Effector memory CD8-positive, alpha-beta T cell (primary cell): ENCODE data around the gene TMEM87B.

Experiments used
- ATAC-seq: fragments of 150-1000 bp; cut with Tn5 transposase; replicated peaks from 2 replicates; pipeline ENCODE4 v1.10.0; 2021; ENCODE audit warnings: mild to moderate bottlenecking, moderate library complexity
- DNase-seq, 3 experiments: peaks; one replicate each; pipeline ENCODE4 v3.0.0; 2021
- H3K27ac Mint-ChIP-seq, 2 donors: one replicate each; pipeline ENCODE4 v1.8.0; 2022; ENCODE audit warnings: mild to moderate bottlenecking in 2 of 2, mixed read lengths in 2 of 2, moderate library complexity in 2 of 2
- H3K27me3 Mint-ChIP-seq, 2 donors: one replicate each; pipeline ENCODE4 v1.8.0; 2022; ENCODE audit warnings: mixed read lengths in 2 of 2
- H3K36me3 Mint-ChIP-seq: one replicate; pipeline ENCODE4 v1.8.0; 2022; ENCODE audit warnings: mild to moderate bottlenecking, moderate library complexity, mixed read lengths; ENCODE audit not compliant: insufficient read depth
- H3K4me1 Mint-ChIP-seq, 2 donors: one replicate each; pipeline ENCODE4 v1.8.0; 2022; ENCODE audit warnings: low read depth in 2 of 2, mixed read lengths in 2 of 2
- H3K4me3 Mint-ChIP-seq, 2 donors: one replicate each; pipeline ENCODE4 v1.8.0; 2022; ENCODE audit warnings: mild to moderate bottlenecking in 2 of 2, mixed read lengths in 2 of 2, moderate library complexity in 2 of 2
- H3K9me3 Mint-ChIP-seq, 2 donors: one replicate each; pipeline ENCODE4 v1.8.0; 2022; ENCODE audit warnings: mixed read lengths in 2 of 2

TMEM87B gene

DNA sequence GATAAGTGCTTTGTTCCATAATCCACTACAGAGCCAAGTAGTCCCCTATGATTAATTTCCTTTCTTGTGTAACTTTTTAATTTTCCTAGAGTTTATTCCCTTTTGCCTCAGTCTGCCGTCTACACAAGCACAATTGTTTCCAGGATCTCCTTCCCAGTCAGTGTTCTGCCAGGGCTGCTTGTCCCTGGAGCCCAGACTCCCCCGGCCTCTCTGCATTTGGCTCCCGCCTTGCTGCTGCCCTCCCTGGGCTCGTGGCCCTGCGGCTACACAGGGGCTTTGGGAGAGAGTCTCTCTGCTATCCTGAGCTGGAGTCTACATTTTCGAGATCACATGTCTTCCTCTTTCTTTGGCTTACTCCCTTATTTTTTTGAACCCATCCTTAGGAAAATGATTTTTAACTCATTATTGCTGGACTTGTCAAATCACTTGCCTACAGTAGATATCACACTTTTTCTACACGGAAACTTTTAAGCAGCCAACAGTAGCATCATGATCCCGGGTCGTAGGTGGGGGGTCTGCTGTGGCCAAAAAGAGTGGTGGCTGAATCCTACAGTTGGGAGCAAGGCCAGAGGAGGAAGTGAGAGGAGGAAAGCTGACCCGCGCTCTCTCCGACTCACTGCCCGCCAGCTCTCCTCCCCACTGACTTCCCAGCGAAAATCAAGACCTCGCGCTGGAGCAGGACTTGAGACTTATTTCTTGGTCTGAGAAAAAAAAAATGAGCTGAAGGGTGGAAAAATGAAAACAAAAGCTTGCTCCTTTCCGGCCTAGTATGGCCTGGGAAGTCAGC lies 92.5 kb downstream of the TMEM87B start:
- Mint-ChIP-seq H3K27ac (no peak overlapping the region), H3K27me3 (peaks cover 27 to 39% of the 10 kb centered on the region in 2 donors), H3K9me3 (no peaks in the 10 kb centered on the region), H3K4me1 (peaks cover 0 to 2% of the 10 kb centered on the region in 2 donors), H3K4me3 (no peak overlapping the region), H3K36me3 (no peaks in the 10 kb centered on the region)
- ATAC-seq (no peak), DNase-seq (no peak)

DNA sequence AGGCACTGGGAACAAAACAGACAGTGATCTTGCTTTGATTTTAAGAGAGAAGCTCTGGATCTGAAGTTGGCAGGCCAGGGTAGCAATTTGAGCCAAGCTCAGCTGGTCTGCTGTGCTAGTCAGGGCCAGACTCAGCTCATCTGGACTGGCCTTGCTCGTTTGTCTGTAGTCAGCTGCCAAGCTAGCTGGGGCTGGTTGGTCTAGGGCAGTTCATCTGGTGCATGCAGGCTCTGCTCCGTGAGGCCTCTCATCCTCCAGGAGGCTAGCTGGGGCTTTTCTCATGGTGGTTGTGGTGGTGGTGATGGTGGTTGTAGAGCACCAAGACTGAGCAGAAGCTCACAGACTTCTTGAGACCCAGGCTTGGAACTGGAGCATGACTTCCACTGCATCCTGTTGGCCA lies 93.4 kb downstream of the TMEM87B start:
- peak overlapping the region in 1 of 2 donors; percentile 42 for H3K27ac Mint-ChIP-seq
- no peaks in the 10 kb centered on the region for H3K36me3 Mint-ChIP-seq
- H3K4me1 Mint-ChIP-seq: peaks cover 0 to 2% of the 10 kb centered on the region in 2 donors
- H3K27me3 Mint-ChIP-seq: peaks cover 19 to 34% of the 10 kb centered on the region in 2 donors
- DNase-seq (no peak), ATAC-seq (no peak)
- no peak overlapping the region for H3K4me3 Mint-ChIP-seq
- no peaks in the 10 kb centered on the region for H3K9me3 Mint-ChIP-seq

DNA sequence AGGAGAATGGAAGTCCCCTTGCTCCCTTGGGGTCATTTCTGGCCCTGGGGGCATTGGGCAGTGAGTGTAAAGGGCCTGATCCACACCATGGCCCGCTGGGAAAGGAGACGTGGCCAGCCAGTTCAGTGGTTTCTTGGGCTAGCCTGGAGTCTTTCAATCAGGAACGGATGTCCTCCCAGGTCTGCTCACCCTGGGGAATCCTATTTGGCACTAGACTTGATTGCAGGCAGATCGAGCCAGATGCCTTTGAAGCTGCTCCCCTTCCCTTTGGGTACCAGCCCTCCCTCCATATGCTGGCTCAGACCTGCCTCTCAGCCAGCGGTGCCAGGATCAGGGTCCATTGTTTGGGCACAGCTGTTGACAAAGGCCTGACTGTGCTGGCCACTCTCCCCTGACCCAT lies 94.1 kb downstream of the TMEM87B start:
- H3K27ac Mint-ChIP-seq: no peak overlapping the region
- ATAC-seq: no peak
- H3K9me3 Mint-ChIP-seq: no peaks in the 10 kb centered on the region

DNA sequence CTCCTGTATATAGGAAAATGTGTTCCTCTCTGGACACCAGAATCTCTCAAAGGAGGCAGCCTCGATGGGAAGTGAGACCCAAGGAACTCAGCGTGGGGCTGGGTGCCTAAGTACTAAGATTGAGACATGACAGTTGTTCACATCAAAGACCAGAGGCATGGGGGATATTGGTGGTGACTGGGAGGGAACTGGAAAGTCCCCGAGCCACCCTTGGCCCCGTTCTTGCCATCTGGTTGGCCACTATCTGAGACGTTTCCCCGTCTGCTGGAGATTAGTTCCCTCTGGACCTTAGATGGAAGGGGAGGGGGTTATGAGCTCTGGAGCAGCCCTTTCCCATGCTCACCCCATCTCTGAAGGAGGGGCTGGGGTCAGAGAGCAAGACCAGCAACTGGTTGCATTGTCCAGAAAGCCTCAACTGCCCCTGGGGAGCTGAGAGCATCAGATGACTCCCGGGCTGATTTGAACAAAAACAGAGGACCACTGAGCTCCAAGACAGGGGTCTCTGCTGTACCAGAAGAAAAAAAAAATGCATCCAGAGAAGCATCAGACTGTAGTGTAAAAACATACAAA lies 94.9 kb downstream of the TMEM87B start:
- peak overlapping the region in 1 of 2 donors; percentile 6 for H3K27ac Mint-ChIP-seq
- peaks cover 0 to 2% of the 10 kb centered on the region in 2 donors for H3K4me1 Mint-ChIP-seq
- peaks cover 13 to 34% of the 10 kb centered on the region in 2 donors for H3K27me3 Mint-ChIP-seq
- H3K36me3 Mint-ChIP-seq: no peaks in the 10 kb centered on the region
- H3K4me3 Mint-ChIP-seq: no peak overlapping the region
- no peaks in the 10 kb centered on the region for H3K9me3 Mint-ChIP-seq
- no peak for ATAC-seq
- DNase-seq: no peak

More for the DNA sequence above, 94.1 kb downstream of the TMEM87B start:
- Mint-ChIP-seq H3K4me3 (no peak overlapping the region), H3K27me3 (peaks cover 13 to 34% of the 10 kb centered on the region in 2 donors), H3K36me3 (no peaks in the 10 kb centered on the region), H3K4me1 (peaks cover 0 to 2% of the 10 kb centered on the region in 2 donors)
- DNase-seq: no peak

DNA sequence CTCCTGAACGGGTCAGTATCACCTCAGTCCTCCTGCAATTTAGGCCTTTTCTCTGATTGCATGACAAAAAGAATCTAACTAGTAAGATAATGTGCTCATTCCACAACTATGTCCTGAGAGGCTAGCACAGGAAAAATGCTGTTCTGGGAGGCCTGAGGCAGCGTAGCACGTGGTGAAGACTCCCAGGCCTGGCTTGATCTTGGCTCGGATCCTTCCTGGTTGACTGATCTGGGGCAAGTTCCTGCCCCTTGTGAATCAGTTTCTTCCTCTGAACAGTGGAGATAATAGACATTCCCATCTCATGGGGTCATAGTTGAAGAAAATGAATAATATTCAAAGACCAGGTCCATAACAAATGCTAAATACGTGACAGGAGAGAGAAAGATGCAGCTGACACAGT lies 95.4 kb downstream of the TMEM87B start:
- H3K27ac Mint-ChIP-seq: peak overlapping the region in 1 of 2 donors; percentile 6
- ATAC-seq: no peak

DNA sequence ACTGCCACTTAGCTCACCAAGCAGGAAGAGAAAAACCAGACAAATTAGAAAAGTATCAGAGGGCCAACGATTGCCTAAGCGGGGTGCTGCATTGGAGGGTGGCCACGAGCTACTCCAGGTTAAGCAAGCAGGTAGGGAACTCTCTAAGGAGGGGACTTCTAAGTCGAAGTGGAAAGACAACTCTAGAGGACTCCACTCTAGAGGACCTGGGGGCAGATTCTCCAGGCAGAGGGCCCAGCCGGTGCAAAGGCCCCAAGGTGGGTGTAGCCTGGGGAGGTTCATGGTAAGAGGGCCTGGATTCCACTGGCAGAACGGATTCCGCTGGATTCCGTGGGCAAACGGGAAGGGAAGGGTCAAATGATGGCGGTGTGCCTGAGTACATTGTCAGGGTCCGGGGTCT lies 95.8 kb downstream of the TMEM87B start:
- peaks cover 6 to 10% of the 10 kb centered on the region in 2 donors for H3K4me1 Mint-ChIP-seq
- DNase-seq (no peak), ATAC-seq (no peak)
- H3K4me3 Mint-ChIP-seq: no peak overlapping the region
- no peaks in the 10 kb centered on the region for H3K9me3 Mint-ChIP-seq
- peak overlapping the region in 1 of 2 donors; percentile 6 for H3K27ac Mint-ChIP-seq
- no peaks in the 10 kb centered on the region for H3K36me3 Mint-ChIP-seq
- H3K27me3 Mint-ChIP-seq: peaks cover 13 to 34% of the 10 kb centered on the region in 2 donors

More for the DNA sequence above, 95.4 kb downstream of the TMEM87B start:
- no peaks in the 10 kb centered on the region for H3K9me3 Mint-ChIP-seq
- H3K4me1 Mint-ChIP-seq: peaks cover 2 to 6% of the 10 kb centered on the region in 2 donors
- no peak overlapping the region for H3K4me3 Mint-ChIP-seq
- no peak for DNase-seq
- H3K27me3 Mint-ChIP-seq: peaks cover 13 to 34% of the 10 kb centered on the region in 2 donors
- H3K36me3 Mint-ChIP-seq: no peaks in the 10 kb centered on the region

DNA sequence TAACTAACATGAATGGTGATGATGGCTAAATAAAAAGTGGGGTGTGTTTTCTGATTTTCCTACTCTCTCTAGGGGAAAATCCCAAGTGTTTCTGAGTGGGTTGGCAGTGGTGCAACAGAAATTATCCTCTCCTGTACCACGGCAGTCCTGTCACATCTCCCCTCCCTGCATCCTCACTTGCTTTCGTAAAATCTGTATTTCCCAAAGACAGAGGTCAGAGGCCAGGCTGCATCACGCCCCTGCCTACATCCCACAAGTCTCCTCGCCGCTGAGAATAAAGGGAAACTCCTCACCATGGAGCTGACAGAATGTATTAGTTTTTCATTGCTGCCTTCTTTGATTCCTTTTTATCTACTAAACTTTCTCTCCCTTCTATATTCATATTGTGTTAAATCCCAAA lies 96.2 kb downstream of the TMEM87B start:
- Mint-ChIP-seq H3K4me1 (peaks cover 10 to 14% of the 10 kb centered on the region in 2 donors), H3K9me3 (no peaks in the 10 kb centered on the region), H3K27me3 (peaks cover 13 to 34% of the 10 kb centered on the region in 2 donors), H3K27ac (no peak overlapping the region), H3K36me3 (no peaks in the 10 kb centered on the region), H3K4me3 (no peak overlapping the region)
- ATAC-seq (no peak), DNase-seq (no peak)

DNA sequence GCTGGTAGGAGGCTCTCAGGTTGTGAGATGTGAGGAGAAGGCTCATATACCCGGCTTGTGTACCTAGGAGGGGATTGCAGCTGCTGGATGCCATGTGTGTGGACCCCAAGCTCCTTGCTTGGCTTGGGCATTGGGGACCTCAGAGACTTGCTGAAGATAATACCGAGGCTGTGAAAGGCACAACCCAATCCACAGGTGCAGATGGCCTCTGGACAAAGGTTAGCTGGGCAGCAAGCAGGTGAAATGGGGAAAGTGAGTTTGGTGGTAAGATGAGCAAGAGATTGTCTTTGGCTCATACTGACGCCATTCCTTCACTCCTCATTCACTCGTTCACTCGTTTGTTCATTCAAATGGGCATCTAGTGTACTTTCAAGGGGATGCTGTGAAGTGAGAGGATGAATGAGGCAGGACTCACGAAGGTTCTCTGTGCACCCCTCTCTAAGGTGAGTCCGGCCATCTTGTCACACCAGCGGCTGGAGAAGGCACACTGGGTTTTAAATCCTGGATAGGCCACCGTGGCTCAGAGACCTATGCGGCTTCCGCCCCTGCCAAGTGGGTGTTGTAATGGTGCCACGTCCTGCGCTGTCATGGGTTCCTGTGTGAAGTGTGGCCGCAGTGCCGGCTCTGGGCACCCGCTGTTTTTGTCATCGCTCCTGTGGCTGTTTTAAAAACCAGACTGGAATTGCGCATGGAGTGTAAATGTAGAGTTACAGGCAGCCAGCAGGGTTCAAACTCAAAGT lies 96.8 kb downstream of the TMEM87B start:
- H3K27me3 Mint-ChIP-seq: peaks cover 13 to 32% of the 10 kb centered on the region in 2 donors
- no peak overlapping the region for H3K4me3 Mint-ChIP-seq
- H3K4me1 Mint-ChIP-seq: peaks cover 15 to 20% of the 10 kb centered on the region in 2 donors
- H3K27ac Mint-ChIP-seq: no peak overlapping the region
- H3K9me3 Mint-ChIP-seq: no peaks in the 10 kb centered on the region
- ATAC-seq (no peak), DNase-seq (no peak)
- H3K36me3 Mint-ChIP-seq: no peaks in the 10 kb centered on the region

DNA sequence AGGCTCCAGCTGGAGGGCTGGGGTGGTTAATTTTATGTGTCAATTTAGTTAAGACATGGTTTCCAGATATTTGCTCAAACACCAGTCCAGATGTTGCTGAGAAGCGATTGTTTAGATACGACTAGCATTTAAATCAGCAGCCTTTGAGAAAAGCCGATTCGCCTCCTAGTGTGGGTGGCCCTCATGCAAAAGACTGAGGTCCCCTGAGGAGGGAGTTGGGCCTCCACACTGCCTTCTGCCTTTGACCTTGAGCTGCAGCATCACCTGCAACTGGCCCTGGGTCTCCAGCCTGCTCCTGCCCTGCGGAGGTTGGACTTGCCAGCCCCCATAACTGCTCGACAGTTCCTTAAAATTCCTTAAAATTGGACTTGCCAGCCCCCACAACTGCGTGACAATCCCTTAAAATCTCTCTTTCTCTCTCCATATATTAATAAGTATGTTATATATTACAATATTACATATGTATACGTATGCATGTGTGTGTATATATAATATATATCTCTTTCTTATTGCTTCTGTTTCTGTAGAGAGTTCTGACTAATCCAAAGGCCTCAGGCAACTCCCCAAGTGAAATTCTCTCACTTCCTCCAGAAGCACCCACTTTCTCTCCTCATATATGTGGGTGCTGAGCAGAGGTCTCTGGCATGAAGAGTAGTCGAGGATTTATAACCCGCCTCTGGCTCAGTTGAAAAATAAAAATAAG lies 97.6 kb downstream of the TMEM87B start:
- DNase-seq (no peak), ATAC-seq (no peak)
- H3K4me1 Mint-ChIP-seq: peaks cover 15 to 20% of the 10 kb centered on the region in 2 donors
- no peaks in the 10 kb centered on the region for H3K36me3 Mint-ChIP-seq
- no peak overlapping the region for H3K4me3 Mint-ChIP-seq
- no peak overlapping the region for H3K27ac Mint-ChIP-seq
- H3K27me3 Mint-ChIP-seq: peaks cover 5 to 24% of the 10 kb centered on the region in 2 donors
- no peaks in the 10 kb centered on the region for H3K9me3 Mint-ChIP-seq

DNA sequence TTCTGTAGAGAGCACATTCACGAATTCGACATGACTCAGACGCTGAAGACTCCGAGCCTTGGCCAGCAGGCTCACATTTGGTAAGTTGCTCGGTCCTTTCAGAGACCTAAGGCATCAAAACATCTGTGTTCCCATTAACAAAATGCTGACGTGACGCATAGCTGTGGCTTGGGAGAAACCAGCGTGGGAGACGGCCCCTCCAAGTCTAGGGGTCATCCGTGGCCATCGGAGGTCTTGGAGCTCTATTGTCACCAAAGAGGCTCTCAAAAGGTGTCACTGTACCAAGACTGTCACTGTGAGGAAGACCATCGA lies 98.1 kb downstream of the TMEM87B start:
- Mint-ChIP-seq H3K4me1 (peaks cover 15 to 20% of the 10 kb centered on the region in 2 donors), H3K4me3 (no peak overlapping the region), H3K27me3 (peaks cover 0 to 19% of the 10 kb centered on the region in 2 donors), H3K27ac (peak overlapping the region in 1 of 2 donors; percentile 41), H3K36me3 (no peaks in the 10 kb centered on the region), H3K9me3 (no peaks in the 10 kb centered on the region)
- DNase-seq (no peak), ATAC-seq (no peak)

DNA sequence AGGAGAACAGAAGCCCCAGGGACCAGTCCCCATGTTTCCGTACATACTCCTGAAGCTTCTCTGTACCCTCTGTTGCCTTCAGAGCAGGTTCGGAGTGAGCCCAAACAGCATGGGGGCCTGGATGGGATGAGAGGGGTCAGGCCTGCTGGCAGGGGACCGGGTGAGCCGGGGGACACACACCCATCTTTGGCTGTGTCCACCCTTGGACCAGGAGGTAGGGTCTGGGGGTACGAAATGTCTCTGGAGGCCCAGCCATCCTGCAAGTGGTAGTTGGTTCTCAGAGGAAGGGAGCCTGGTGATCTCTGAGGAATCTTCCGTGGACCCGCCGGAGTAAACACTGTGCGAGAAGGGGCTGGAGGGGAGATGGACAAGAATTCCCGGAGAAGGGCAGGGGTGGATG lies 98.4 kb downstream of the TMEM87B start:
- no peak for ATAC-seq
- peak overlapping the region in 1 of 2 donors; percentile 41 for H3K27ac Mint-ChIP-seq
- H3K9me3 Mint-ChIP-seq: no peaks in the 10 kb centered on the region

DNA sequence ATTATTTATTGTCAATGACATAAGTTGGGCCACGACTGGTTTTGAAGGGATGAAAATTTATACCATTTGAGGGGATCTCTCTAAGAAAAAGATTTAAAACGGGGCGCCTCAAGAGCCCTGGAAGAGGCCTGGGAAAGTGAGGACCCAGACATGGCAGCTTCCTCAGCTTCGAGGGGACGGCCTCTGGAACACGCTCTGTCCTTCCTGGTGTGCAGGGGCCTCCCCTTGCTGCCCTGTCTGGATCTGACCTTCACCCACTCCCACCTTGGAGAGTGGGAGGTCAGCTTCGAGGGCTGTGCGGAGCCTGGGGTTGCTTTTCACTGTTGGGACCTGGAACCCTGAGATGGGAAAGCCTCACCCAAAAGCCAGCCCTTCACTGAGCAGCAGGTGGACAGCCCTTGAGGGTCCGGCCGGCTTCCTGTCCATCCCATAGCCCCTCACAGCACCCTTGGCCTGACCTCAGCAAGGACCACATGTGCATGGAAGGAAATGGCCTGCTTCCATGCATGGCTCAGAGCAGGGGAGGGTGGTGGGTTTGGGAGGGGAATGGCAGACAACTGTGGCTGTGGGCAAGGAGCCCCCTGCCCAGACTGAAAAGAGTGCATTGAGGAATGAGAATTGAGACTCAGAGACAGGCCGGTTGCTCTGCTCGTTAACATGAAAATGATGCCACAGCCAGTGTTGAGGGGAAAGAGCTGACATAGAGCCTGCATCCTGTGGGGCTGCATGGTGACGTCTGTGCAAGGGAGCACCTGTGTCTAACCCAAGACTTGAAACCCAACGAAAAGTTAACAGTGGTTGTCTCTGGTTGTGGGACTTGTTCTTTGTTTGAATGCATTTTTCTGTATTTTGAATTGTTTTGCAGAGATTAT lies 99.4 kb downstream of the TMEM87B start:
- peak; percentile 54 for ATAC-seq
- Mint-ChIP-seq H3K36me3 (no peaks in the 10 kb centered on the region), H3K9me3 (no peaks in the 10 kb centered on the region), H3K27me3 (peaks cover 0 to 6% of the 10 kb centered on the region in 2 donors), H3K27ac (peak overlapping the region in 1 of 2 donors; percentile 77), H3K4me3 (no peak overlapping the region), H3K4me1 (peaks cover 15 to 17% of the 10 kb centered on the region in 2 donors)
- DNase-seq: no peak

More for the DNA sequence above, 98.4 kb downstream of the TMEM87B start:
- no peak overlapping the region for H3K4me3 Mint-ChIP-seq
- DNase-seq: no peak
- H3K27me3 Mint-ChIP-seq: peaks cover 0 to 15% of the 10 kb centered on the region in 2 donors
- H3K36me3 Mint-ChIP-seq: no peaks in the 10 kb centered on the region
- H3K4me1 Mint-ChIP-seq: peaks cover 15 to 20% of the 10 kb centered on the region in 2 donors
